HG03558 (cell line): ENCODE data around the gene EPM2AIP1.
"Not testable (repeated sequence)": the region's sequence is repeated elsewhere in the genome, so short reads cannot be mapped to it uniquely, and the experiment has no call there.

Source experiments
- ATAC-seq: cut with Tn5 transposase; IDR thresholded peaks from one replicate; pipeline ENCODE4 v1.9.1; 2021; ENCODE audit warnings: moderate number of reproducible peaks; ENCODE audit not compliant: unreplicated experiment; ENCODE audit errors: extremely low read depth

The EPM2AIP1 gene

GRCh38 chr3:36956155-36956554, 36.8 kb downstream of the EPM2AIP1 start:
- ATAC-seq, result no peak

- ATAC-seq, result no peak
Observed at GRCh38 chr3:36954452-36955134, 38.3 kb downstream of the EPM2AIP1 start.

GRCh38 chr3:36947814-36948213, 45.1 kb downstream of the EPM2AIP1 start:
- ATAC-seq, result not testable (repeated sequence)

GRCh38 chr3:36945333-36945980, 47.5 kb downstream of the EPM2AIP1 start:
- ATAC-seq, result no peak

DNA sequence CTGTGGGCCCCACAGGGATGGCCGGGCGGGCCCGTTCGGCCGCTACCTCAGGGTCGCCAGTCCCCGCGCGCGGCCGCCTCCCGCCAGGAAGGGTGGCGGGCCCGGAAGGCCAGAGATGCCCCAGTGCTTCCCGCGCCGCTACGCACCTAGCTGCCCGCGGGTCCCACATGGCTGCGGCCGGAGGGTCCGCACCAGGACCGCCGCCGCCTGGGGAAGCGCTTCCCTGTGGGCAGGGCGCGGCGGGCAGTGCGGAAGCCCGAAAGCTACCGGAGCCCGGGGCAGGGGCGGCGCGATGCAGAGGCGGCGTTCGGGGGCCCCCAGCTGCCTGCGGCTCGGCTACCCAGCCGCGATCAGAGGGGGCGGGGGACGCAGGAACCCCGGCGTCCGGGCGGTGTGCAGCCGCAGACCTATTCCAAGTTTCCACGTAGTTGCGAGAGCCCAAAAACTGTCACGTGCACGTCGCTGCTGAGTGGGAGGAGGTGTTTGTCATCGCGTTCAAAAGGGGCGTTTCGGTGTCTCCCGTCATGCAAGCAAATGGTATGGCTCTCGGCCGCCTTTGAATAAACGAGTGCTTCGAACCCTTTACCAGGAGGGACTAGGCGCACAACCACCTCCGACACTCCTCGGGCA, 48.2 kb downstream of the EPM2AIP1 start, which contains the start of gene TRANK1:
Gene TRANK1 (minus strand): TSS at position 414 of the 630 bp plus-strand sequence. CDS start 245 bp downstream, at position 169.
- peak; percentile 61 for ATAC-seq

DNA sequence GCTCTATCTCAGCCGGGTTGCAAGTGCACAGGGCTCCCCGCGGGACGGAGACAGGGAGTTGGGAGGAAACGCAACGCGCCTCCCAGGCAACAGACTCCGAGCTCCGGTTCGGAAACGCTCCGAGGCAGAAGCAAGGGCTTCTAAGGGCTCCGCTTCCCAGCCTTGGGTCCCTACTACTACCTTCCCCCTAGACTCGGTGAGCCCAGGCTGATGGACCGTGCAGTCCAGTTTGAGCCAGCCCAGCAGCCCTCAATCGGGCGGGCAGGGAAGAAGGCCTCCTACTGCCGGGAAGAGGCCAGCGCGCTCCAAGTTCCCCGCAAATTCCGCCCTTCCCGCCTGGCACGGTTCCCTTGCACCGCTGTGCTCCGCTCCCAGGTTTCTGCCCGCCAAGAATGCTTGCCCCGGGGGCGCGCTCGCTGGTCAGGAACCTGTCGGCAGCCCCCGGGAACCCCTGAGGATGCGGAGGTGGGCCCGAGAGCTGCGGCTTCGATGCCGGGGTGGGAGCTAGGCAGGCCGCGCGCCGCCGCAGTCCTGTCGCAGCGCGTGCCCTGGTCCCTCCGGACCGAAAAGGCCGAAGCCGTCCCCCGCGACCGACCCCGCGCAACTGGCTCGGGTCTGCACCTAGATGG, 48.8 kb downstream of the EPM2AIP1 start:
- ATAC-seq, result peak; percentile 12

DNA sequence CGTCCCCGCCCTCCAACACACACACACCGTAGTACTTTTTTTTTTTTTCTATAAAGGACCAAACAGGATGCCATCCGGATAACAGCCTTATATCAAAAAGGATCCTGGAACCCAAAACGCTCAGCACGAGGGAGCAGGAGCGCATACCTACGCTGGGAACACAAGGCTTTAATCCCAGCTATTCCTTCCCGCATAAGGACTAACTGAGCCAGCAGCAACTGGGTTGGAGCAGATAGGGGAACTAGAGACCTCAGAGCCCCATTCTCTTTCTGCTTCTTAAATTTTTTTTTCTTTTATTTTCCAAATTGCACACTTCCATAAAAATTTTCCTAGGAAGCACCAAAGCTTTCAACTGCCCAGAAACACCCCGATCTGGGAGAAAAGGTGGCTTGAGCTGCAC, 49.3 kb downstream of the EPM2AIP1 start:
- no peak for ATAC-seq

- no peak for ATAC-seq
Observed at GRCh38 chr3:36942638-36943248, 50.2 kb downstream of the EPM2AIP1 start.

DNA sequence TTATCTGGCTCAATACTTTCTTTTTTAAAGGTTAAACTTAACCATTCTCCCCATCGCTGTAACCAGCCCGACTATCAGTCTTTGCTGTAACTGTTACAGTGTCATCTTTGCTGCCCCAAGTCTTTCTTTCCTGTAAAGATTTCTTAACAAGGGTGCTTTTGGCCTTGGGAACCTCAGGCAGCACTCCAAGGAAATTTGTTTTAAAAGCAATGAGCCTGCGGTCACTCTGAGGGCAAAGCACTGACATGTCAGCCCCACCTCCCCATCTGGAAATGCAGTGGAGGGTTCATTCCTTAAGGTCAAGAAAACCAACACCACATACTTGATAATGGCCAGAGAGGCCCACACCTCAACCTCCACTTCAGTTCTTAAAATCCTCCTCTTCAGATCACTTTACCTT, 51.3 kb downstream of the EPM2AIP1 start:
- ATAC-seq, result no peak

GRCh38 chr3:36941162-36941561, 51.8 kb downstream of the EPM2AIP1 start:
- no peak for ATAC-seq

DNA sequence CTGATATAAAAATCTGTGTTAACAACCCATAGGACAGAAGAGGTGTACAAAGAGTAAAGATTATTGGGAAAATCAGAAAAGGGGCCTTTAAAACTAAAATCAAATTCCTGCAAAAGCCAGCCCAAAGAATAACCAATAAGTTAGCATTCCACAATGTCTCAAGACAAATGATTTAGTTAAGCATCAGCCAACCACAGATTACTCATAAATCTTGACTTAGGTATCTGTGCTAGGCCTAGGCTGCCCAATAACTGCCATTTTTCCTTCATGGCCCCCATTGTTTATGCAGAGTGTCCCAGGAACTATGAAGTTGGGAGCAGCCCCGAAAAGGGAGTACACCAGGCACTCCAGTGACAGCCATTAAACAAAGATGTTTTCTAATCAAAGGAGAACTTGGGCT, 55.4 kb downstream of the EPM2AIP1 start:
- ATAC-seq, result no peak
